HG03442 (cell line): ENCODE results near the gene G6PD.
"Not testable (repeated sequence)": the region's sequence is repeated elsewhere in the genome, so short reads cannot be mapped to it uniquely, and the experiment has no call there.

ENCODE experiments used
- ATAC-seq: cut with Tn5 transposase; IDR thresholded peaks from one replicate; pipeline ENCODE4 v1.9.1; 2021; ENCODE audit warnings: mild to moderate bottlenecking, moderate library complexity; ENCODE audit not compliant: unreplicated experiment

G6PD gene

GRCh38 chrX:154515966-154516655, 30.5 kb downstream of the G6PD start, which contains the start of gene FAM3A:
FAM3A (minus strand) TSS chrX:154516232; CDS start chrX:154515772, 460 bp downstream.
- ATAC-seq: peak; percentile 92

- no peak for ATAC-seq
Measured at GRCh38 chrX:154515090-154515965, 31.3 kb downstream of the G6PD start.

DNA sequence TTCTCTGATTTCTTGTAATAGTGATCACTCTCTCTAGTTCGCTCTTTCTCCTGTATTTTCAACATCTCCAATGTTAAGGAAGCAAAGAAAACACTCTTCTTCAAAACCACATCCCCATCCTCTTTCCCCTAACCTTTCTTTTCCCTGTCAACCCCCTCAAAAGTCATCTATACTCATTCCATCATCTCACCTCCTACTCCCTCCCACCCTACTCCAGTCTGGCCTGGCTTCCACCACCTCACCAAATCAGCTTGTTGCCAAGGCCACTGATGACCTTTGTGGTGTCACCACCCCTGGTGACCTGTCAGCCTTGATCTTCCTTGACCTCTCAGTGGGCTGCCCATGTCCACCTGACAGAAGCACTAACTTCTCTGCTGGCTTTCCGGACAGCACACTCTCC, 32.9 kb downstream of the G6PD start:
- ATAC-seq: no peak

DNA sequence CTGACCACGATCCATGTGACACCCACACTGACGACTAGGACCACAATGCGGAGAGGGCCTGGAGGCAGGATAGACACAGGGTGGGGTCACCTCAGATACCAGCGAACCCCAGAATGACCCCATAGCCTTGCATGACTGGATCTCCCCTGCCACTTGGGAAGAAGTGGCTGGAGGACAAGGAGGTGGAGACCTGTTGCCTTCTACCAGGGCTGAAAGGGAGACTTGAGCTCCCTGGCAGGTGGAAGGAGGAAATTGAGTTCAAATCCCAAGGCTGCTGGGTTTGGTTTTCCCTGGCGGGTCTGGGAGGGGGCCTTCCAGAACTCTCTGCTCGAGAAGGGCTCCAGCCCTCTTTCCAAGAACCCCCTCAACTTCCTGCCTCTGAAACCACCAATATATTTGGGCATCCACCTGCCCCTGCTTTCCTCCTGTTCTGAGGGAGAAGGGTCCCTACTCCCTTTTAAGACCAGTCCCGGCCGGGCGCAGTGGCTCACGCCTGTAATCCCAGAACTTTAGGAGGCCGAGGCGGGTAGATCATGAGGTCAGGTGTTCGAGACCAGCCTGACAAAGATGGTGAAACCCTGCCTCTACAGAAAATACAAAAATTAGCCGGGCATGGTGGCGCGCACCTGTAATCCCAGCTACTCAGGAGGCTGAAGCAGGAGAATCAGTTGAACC, 33.6 kb downstream of the G6PD start:
- ATAC-seq: no peak

DNA sequence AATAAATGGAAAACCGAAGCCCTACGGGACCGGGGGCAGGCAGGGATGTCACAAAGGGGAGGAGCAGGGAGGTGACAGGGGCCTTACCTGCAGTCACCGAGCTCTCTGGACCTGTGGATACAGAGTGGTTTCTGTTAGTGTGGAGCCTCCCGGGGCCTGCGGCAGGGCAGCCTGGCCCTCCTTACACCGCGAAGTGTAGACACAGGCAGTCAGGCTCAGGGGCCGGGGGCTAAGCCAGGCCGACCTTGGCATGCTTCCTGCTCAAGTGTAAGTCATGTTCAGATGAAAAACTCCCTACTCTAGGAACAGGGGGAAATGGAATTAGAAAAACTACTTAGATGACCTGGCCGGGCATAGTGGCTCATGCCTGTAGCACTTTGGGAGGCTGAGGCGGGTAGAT, 34.9 kb downstream of the G6PD start:
- ATAC-seq: no peak

GRCh38 chrX:154509455-154509854, 37.2 kb downstream of the G6PD start:
- ATAC-seq: no peak

- no peak for ATAC-seq
Measured at GRCh38 chrX:154508384-154508745, 38.3 kb downstream of the G6PD start.

DNA sequence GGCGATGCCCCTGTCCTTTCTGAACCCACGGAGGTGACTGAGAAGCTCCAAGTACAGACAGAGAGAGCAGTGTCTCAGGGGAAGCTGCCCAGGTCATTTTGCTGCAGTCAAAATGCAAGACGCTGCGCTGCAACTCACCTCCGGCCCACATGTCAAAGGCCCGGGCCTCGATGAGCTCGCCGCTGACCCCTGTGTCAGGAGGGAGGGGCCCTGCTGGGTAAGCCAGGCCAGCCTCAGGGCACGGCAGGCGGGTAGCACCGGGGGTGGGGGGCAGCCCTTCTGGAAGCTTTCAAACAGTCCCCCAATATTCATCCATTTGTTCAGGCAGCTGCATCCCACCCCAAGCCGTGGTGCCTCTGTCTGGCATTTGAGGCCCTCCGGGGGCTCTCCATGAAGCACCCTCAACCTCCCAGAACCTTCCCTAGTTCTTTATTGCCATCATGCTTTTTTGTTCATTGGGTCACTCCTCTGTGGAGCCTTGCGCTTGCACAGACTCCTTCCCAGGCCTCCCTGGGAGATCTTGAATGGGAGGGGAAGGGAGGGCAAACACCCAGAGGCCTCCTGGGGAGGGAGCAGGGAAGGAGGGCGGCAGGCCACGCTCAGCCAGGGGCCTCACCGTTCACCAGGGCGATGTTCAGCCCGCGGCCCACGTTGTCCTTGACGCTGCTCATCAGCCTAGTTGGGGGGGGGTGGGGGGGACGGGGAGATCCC, 38.8 kb downstream of the G6PD start:
- ATAC-seq: no peak

GRCh38 chrX:154506483-154507332, 39.9 kb downstream of the G6PD start:
- ATAC-seq: no peak

DNA sequence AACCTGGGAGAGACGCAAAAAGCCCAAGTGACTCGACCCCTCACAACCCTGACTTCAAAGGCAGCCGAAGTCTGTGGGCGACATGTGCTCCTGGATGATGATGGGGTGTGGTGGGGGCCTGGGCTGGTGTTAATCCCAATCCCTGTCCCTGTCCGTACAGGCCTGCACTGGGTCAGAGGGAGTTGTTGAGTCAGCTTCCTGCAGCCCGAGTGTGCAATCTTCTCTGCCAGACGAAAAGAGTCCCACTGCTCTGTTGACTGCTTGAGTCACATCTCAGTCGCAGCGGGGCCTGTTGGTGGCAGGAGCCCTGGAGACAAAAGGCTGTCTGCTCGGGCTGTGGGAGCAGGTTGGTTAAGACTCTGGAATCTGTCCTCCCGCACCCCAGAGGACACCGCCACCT, 40.9 kb downstream of the G6PD start:
- no peak for ATAC-seq

GRCh38 chrX:154502989-154503388, 43.7 kb downstream of the G6PD start:
- no peak for ATAC-seq

DNA sequence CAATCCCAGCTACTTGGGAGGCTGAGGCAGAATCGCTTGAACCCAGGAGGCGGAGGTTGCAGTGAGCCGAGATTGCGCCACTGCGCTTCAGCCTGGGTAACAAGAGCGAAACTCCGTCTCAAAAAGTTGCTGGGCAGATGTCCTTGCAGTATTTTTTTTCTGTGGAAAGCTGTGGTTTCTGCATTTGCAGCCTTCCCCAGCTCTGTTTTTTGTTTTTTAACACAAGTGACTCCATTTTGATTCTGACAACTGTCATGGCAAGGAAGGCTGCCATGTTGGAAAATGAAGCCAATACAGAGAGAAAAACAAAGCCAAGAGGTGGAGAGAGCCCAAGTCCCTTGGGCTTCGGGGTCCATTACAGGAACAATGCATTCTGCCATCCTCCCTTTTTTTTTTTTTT, 44.5 kb downstream of the G6PD start:
- no peak for ATAC-seq

DNA sequence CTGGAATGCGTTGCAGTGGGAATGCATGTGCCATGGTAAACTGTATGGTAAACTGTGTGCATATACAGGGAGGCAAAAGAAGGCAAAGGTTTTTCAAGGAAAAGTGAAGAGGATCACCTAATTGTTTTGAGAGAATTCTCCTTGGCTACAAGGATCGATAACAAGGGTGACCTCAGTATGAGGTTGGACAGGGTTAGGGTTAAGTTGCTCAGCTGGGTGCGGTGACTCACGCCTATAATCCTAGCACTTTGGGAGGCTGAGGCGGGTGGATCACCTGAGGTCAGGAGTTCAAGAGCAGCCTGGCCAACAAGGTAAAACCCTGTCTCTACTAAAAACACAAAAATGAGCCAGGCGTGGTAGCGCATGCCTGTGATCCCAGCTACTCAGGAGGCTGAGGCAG, 45.2 kb downstream of the G6PD start:
- not testable (repeated sequence) for ATAC-seq

DNA sequence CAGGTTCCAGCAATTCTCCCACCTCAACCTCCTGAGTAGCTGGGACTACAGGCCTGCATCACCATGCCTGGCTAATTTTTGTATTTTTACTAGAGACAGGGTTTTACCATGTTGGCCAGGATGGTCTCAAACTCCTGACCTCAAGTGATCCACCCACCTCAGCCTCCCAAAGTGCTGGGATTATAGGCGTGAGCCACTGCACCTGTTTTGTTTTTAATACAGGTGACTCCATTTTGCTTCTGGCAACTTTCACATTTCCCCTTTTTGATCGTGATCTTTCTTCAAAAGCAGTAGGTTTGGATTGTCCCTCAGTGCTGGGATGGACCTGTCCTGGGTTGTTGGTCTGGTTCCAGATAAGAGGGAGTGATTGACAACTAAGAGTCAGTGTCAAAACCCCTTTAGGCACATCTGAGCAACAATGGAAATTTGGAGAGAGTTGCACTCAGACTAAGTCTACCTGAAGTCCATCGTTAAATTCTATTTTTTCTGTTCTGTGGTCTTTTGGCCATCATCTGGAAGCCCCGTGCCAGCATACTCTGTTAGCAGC, 50.0 kb downstream of the G6PD start:
- not testable (repeated sequence) for ATAC-seq

DNA sequence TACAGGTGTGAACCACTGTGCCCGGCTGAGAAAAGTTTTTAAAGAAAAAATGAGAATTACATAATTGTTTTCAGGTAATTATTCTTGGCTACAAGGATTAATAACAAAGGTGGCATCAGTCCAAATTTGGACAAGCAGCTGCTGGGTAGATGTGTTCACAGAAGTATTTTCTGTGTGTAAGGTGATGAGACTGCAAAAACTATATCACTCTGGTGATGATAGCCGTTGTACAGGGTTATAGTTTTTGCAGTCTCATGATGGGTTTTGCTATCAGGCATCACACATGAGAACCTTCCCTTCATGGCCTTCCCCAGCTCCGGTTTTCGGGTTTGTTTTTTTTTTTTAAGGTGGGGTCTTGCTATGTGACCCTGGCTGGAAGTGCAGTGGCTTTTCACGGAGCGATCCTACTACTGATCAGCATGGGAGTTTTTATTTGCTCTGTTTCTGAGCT, 51.1 kb downstream of the G6PD start:
- ATAC-seq: no peak

- no peak for ATAC-seq
Measured at GRCh38 chrX:154494715-154495114, 51.9 kb downstream of the G6PD start.

DNA sequence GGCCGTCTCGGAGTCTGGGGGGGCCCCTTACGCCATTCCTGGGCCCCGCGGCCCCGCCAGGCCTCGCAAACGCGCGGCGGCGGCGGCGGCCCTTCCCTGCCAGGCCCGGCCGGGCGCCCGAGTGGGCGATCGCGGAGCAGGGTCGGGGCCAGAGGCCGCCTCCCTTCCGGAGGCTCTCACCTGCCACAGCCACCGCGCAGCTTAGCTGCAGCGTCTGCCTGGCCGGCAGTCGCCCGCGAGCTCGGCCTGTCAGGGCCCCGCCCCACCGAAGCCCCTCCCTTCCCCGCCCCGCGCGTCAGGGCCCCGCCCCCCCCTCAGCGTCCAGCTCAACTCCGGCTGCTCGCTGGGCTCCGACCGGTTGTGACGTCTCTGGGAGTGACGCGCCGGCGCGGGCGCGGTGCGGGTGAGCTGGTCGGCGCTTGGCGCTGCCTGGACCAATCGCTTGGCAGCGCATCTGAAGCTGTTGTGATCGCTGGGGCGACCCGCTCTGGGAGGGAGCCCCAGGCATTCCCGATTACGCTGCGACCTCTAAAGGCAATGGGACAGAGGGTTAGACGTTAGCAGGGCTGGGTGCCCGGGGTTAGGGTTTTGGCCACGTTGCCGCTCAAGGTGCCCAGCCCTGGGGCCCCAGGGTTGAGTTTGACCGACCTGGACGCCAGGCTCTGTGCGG, 56.1 kb downstream of the G6PD start, which contains the start of gene SLC10A3:
Gene SLC10A3, minus strand, starts transcription at position 216 of the 670 bp plus-strand sequence. CDS start 1,689 bp downstream, outside the sequence.
- peak; percentile 80 for ATAC-seq

DNA sequence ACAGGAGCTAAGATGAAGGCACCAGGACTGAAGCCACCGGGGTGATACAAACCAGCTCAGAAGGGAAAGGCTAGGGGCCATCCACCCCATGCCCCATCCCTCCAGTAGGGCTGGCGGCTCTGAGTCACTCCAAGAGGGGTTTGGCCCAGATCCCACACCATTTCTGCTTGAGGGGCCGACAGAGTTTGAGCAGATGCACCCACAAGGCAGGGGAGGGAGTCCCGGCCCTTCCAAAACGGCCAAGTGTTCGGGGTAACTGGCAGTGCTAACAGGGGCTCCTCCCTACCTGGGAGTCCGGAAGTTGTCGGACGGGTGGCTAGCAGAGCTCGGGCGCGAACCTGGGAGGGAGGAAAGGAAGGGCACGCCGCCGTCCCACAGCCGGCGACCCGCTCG, 56.6 kb downstream of the G6PD start:
- peak; percentile 7 for ATAC-seq

DNA sequence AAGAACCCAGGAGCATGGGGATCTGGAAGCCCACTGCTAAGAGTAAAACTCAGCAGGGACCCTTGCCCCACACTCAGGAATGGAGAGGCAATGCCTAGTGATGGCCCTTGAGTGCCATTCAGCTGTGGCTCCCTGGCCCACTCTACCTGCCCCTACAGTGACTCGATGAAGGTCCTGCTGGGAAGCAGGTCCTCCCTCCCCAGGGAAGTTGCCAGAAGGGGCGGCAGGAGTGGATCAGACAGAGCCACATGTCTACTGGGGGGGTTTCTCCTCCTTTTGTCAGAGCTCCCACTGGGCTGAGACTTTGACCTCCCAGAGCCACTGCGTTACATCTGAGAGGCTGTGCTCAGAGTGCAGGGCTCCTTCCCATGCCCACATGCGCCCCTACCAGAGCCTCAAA, 57.5 kb downstream of the G6PD start:
- ATAC-seq: no peak
